Activated CD4-positive, alpha-beta T cell treated with anti-CD3 and anti-CD28 coated beads for 36 hours (primary cell): ENCODE data around the gene POLR2F. TPM values are rescaled to one million over a fixed set of nuclear protein-coding genes. Genes with fewer than 3 reads are reported as not detected.

ENCODE experiments used
- ATAC-seq: fragments of 200-7000 bp; cut with Tn5 transposase; one replicate; pipeline ENCODE4 v1.10.0; 2021; ENCODE audit warnings: mild to moderate bottlenecking, moderate library complexity
- CTCF ChIA-PET: fragments of 350-600 bp; sonication (Branson Sonifier 250); formaldehyde crosslinking; loops from one replicate; lab custom pipeline; 2021; ENCODE audit warnings: antibody characterized with exemption; lab: Charles Lee
- POLR2A ChIA-PET: fragments of 350-600 bp; sonication (Branson Sonifier 250); formaldehyde crosslinking; loops from one replicate; lab custom pipeline; 2021; ENCODE audit warnings: antibody characterized with exemption, inconsistent platforms; lab: Charles Lee
- DNase-seq: peaks from one replicate; pipeline ENCODE4 v3.0.0-alpha.2; 2020
- H3K27ac Mint-ChIP-seq: one replicate; pipeline ENCODE4 v1.8.0; 2021; ENCODE audit warnings: mixed read lengths
- H3K27me3 Mint-ChIP-seq: one replicate; pipeline ENCODE4 v1.8.0; 2021; ENCODE audit warnings: mixed read lengths
- H3K36me3 Mint-ChIP-seq: one replicate; pipeline ENCODE4 v1.8.0; 2021; ENCODE audit warnings: low read depth, mixed read lengths
- H3K4me1 Mint-ChIP-seq: one replicate; pipeline ENCODE4 v1.8.0; 2021; ENCODE audit warnings: mixed read lengths
- H3K4me3 Mint-ChIP-seq: one replicate; pipeline ENCODE4 v1.8.0; 2021; ENCODE audit warnings: mild to moderate bottlenecking, moderate library complexity, mixed read lengths
- H3K9me3 Mint-ChIP-seq: one replicate; pipeline ENCODE4 v1.8.0; 2021; ENCODE audit warnings: low read depth, mixed read lengths
- intact Hi-C, 2 experiments: fragments of 100-400 bp; cut with DNase I in 1 of 2; cut with micrococcal nuclease in 1 of 2; formaldehyde crosslinking; loops; one replicate each; pipeline versions ENCODE4 v1.14.2 to v1.15.1; 2022 to 2024; cut with DNase I, micrococcal nuclease
- total RNA-seq, 2 experiments: library from RNA; stranded (reverse); gene quantifications; one replicate each; pipeline ENCODE4 v1.2.3, GENCODE V29; 2021

Gene POLR2F
- total RNA-seq, 2 experiments from 2014 or later: 70.5 to 77.8 TPM

DNA sequence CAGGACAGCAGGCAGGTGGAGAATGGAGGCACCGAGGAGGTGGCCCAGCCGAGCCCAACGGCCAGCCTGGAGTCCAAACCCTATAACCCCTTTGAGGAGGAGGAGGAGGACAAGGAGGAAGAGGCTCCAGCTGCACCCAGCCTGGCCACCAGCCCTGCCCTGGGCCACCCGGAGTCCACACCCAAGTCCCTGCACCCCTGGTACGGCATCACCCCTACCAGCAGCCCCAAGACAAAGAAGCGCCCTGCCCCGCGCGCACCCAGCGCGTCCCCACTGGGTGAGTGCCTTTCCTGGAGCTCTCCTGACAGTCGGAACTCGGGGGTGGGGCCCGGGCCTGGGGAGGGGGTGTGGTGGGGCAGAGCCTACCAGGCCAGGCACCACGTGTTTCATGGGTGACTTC is 27.7 kb upstream of the POLR2F start:
- Mint-ChIP-seq H3K27ac (no peak overlapping the region), H3K36me3 (peaks cover 5% of the 10 kb centered on the region), H3K9me3 (no peaks in the 10 kb centered on the region), H3K27me3 (no peaks in the 10 kb centered on the region), H3K4me1 (no peaks in the 10 kb centered on the region), H3K4me3 (no peak overlapping the region)
- CTCF ChIA-PET: interaction anchor here (1.5 kb wide), 1 partner anchor 28 kb away, joined by 3 read pairs; the partner anchor contains the start of genes C22orf23 and POLR2F
- intact Hi-C loops: loop anchor here in 1 of 2 experiments (5.0 kb wide), 1 partner anchor 912 kb away; no protein-coding TSS in a partner anchor
- DNase-seq (no peak), ATAC-seq (no peak)
- POLR2A ChIA-PET: no interaction called here

- ATAC-seq: no peak
- Mint-ChIP-seq H3K27ac (no peak overlapping the region), H3K4me1 (no peaks in the 10 kb centered on the region), H3K27me3 (no peaks in the 10 kb centered on the region), H3K4me3 (no peak overlapping the region), H3K9me3 (no peaks in the 10 kb centered on the region), H3K36me3 (peaks cover 5% of the 10 kb centered on the region)
- CTCF ChIA-PET: interaction anchor here (0.6 kb wide), 1 partner anchor 134 kb away, joined by 3 read pairs; no protein-coding TSS in a partner anchor
- intact Hi-C loops: loop anchor here in 1 of 2 experiments (5.0 kb wide), 1 partner anchor 911 kb away; no protein-coding TSS in a partner anchor
- POLR2A ChIA-PET: no interaction called here
- DNase-seq: no peak
These were observed 27.1 kb upstream of the POLR2F start for GRCh38 chr22:37926358-37926757.

GRCh38 chr22:37926771-37927636 is 26.5 kb upstream of the POLR2F start:
- ATAC-seq (no peak), DNase-seq (no peak)
- no peaks in the 10 kb centered on the region for H3K4me1 Mint-ChIP-seq
- H3K27me3 Mint-ChIP-seq: no peaks in the 10 kb centered on the region
- CTCF ChIA-PET: interaction anchor here (0.6 to 1.1 kb wide), 2 partner anchors 16 to 133 kb away, joined by 3 read pairs; no protein-coding TSS in a partner anchor
- peaks cover 3% of the 10 kb centered on the region for H3K36me3 Mint-ChIP-seq
- H3K9me3 Mint-ChIP-seq: no peaks in the 10 kb centered on the region
- no peak overlapping the region for H3K27ac Mint-ChIP-seq
- intact Hi-C loops: loop anchor here in 1 of 2 experiments (5.0 kb wide), 1 partner anchor 910 kb away; no protein-coding TSS in a partner anchor
- no peak overlapping the region for H3K4me3 Mint-ChIP-seq
- POLR2A ChIA-PET: no interaction called here

DNA sequence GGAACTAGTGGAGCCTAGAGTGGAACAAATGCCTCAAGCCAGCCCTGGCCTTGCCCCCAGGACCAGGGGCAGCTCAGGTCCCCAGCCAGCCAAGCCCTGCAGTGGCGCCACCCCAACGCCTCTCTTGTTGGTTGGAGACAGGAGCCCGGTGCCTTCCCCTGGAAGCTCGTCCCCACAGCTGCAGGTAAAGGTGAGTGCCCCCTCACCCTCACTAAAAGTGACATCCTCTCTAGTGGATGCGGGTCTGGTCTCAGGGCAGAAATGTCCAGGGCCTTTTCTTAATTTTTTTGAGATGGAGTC is 25.9 kb upstream of the POLR2F start:
- Mint-ChIP-seq H3K4me3 (no peak overlapping the region), H3K27ac (no peak overlapping the region), H3K27me3 (no peaks in the 10 kb centered on the region), H3K36me3 (peaks cover 3% of the 10 kb centered on the region), H3K4me1 (no peaks in the 10 kb centered on the region), H3K9me3 (no peaks in the 10 kb centered on the region)
- intact Hi-C loops: loop anchor here in 1 of 2 experiments (5.0 kb wide), 1 partner anchor 910 kb away; no protein-coding TSS in a partner anchor
- DNase-seq (no peak), ATAC-seq (no peak)
- ChIA-PET POLR2A (no interaction called here), CTCF (interaction anchor here (1.1 kb wide), 1 partner anchor 16 kb away, joined by 3 read pairs; no protein-coding TSS in a partner anchor)

- CTCF ChIA-PET: interaction anchor here (0.5 kb wide), 1 partner anchor 322 kb away, joined by 4 read pairs; no protein-coding TSS in a partner anchor
- intact Hi-C loops: loop anchor here in 1 of 2 experiments (5.0 kb wide), 1 partner anchor 908 kb away; no protein-coding TSS in a partner anchor
These were observed 24.1 kb upstream of the POLR2F start for GRCh38 chr22:37929390-37929789.

GRCh38 chr22:37930270-37930951 is 23.1 kb upstream of the POLR2F start:
- Mint-ChIP-seq H3K4me1 (peaks cover 11% of the 10 kb centered on the region), H3K27me3 (no peaks in the 10 kb centered on the region), H3K36me3 (peaks cover 3% of the 10 kb centered on the region), H3K9me3 (no peaks in the 10 kb centered on the region), H3K4me3 (no peak overlapping the region), H3K27ac (no peak overlapping the region)
- DNase-seq: peak; percentile 36
- ChIA-PET POLR2A (no interaction called here), CTCF (interaction anchor here (0.7 to 4.7 kb wide), 3 partner anchors 11 to 112 kb away, joined by 3 to 20 read pairs (median 4); no protein-coding TSS in a partner anchor)
- intact Hi-C loops: loop anchor here in 1 of 2 experiments (10.0 kb wide), 1 partner anchor 64 kb away; no protein-coding TSS in a partner anchor
- no peak for ATAC-seq

More at GRCh38 chr22:37929390-37929789, 24.1 kb upstream of the POLR2F start:
- DNase-seq (no peak), ATAC-seq (no peak)
- H3K4me1 Mint-ChIP-seq: peaks cover 11% of the 10 kb centered on the region
- no peak overlapping the region for H3K27ac Mint-ChIP-seq
- H3K36me3 Mint-ChIP-seq: peaks cover 3% of the 10 kb centered on the region
- H3K4me3 Mint-ChIP-seq: no peak overlapping the region
- no peaks in the 10 kb centered on the region for H3K9me3 Mint-ChIP-seq
- no peaks in the 10 kb centered on the region for H3K27me3 Mint-ChIP-seq
- POLR2A ChIA-PET: no interaction called here

DNA sequence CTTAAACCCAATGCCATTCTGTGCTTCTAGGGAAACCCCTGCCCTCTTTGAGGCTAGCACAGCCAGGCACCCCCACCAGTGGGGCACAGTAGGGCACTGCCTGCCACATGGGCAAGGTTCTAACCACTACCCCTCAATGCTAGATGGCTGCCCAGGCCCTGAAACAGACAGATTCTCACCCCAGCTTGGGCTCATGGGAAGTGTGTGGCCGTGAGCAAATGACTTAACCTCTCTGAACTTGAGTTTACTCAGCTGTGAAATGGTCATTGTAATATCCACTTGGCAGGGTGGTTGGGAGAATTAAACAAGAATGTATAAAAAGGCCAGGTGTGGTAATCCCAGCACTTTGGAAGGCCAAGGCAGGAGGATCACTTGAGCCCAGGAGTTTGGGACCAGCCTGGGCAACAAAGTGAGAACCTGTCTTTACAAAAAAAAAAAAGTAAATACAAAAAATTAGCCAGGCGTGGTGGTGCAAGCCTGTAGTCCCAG is 22.5 kb upstream of the POLR2F start:
- Mint-ChIP-seq H3K9me3 (no peaks in the 10 kb centered on the region), H3K27ac (no peak overlapping the region), H3K27me3 (no peaks in the 10 kb centered on the region), H3K4me1 (peaks cover 11% of the 10 kb centered on the region), H3K4me3 (no peak overlapping the region), H3K36me3 (peaks cover 3% of the 10 kb centered on the region)
- CTCF ChIA-PET: interaction anchor here (0.7 to 4.7 kb wide), 4 partner anchors 12 to 121 kb away, joined by 3 to 20 read pairs (median 4); no protein-coding TSS in a partner anchor
- intact Hi-C loops: loop anchor here in 1 of 2 experiments (10.0 kb wide), 1 partner anchor 64 kb away; no protein-coding TSS in a partner anchor
- ATAC-seq (no peak), DNase-seq (no peak)
- POLR2A ChIA-PET: no interaction called here

GRCh38 chr22:37931893-37932389 is 21.6 kb upstream of the POLR2F start:
- POLR2A ChIA-PET: no interaction called here
- CTCF ChIA-PET: interaction anchor here (0.5 to 4.7 kb wide), 5 partner anchors 31 to 400 kb away, joined by 3 to 20 read pairs (median 3); no protein-coding TSS in a partner anchor
- peaks cover 3% of the 10 kb centered on the region for H3K36me3 Mint-ChIP-seq
- H3K4me3 Mint-ChIP-seq: no peak overlapping the region
- intact Hi-C loops: loop anchor here in 1 of 2 experiments (10.0 kb wide), 1 partner anchor 63 kb away; no protein-coding TSS in a partner anchor
- no peaks in the 10 kb centered on the region for H3K27me3 Mint-ChIP-seq
- H3K27ac Mint-ChIP-seq: no peak overlapping the region
- no peak for ATAC-seq
- DNase-seq: no peak
- H3K9me3 Mint-ChIP-seq: no peaks in the 10 kb centered on the region
- peaks cover 11% of the 10 kb centered on the region for H3K4me1 Mint-ChIP-seq

- no peak overlapping the region for H3K4me3 Mint-ChIP-seq
- ChIA-PET POLR2A (no interaction called here), CTCF (interaction anchor here (0.5 to 4.7 kb wide), 4 partner anchors 26 to 114 kb away, joined by 3 to 20 read pairs (median 4); partner anchors contain the start of gene MICALL1)
- no peak overlapping the region for H3K27ac Mint-ChIP-seq
- DNase-seq (no peak), ATAC-seq (no peak)
- H3K9me3 Mint-ChIP-seq: no peaks in the 10 kb centered on the region
- no peaks in the 10 kb centered on the region for H3K27me3 Mint-ChIP-seq
- H3K4me1 Mint-ChIP-seq: peaks cover 11% of the 10 kb centered on the region
- intact Hi-C loops: loop anchor here in 1 of 2 experiments (10.0 kb wide), 1 partner anchor 62 kb away; no protein-coding TSS in a partner anchor
- H3K36me3 Mint-ChIP-seq: peaks cover 3% of the 10 kb centered on the region
These were observed 21.1 kb upstream of the POLR2F start for GRCh38 chr22:37932401-37932800.

GRCh38 chr22:37932821-37933578 is 20.5 kb upstream of the POLR2F start:
- no peak overlapping the region for H3K27ac Mint-ChIP-seq
- CTCF ChIA-PET: interaction anchor here (0.5 to 4.7 kb wide), 5 partner anchors 27 to 115 kb away, joined by 3 to 20 read pairs (median 4); partner anchors contain the start of gene MICALL1

More at GRCh38 chr22:37932821-37933578, 20.5 kb upstream of the POLR2F start:
- Mint-ChIP-seq H3K36me3 (peaks cover 9% of the 10 kb centered on the region), H3K4me1 (peaks cover 11% of the 10 kb centered on the region), H3K4me3 (no peak overlapping the region), H3K27me3 (no peaks in the 10 kb centered on the region), H3K9me3 (no peaks in the 10 kb centered on the region)
- POLR2A ChIA-PET: no interaction called here
- no peak for DNase-seq
- intact Hi-C loops: loop anchor here in 1 of 2 experiments (10.0 kb wide), 1 partner anchor 62 kb away; no protein-coding TSS in a partner anchor
- ATAC-seq: no peak
